HepG2 (cell line): ENCODE measurements around the gene TPP2. TPM values are rescaled to one million over a fixed set of nuclear protein-coding genes. Genes with fewer than 3 reads are reported as not detected.

ENCODE experiments used
- ATAC-seq: fragments of 200-7000 bp; cut with Tn5 transposase; 3 replicates; pipeline ENCODE4 v1.9.1; 2020; ENCODE audit warnings: mild to moderate bottlenecking, moderate library complexity
- Bru-seq: library from RNA; stranded (reverse); fragments of 400-500 nt; gene quantifications from one replicate; lab custom pipeline; 2021; lab: Mats Ljungman, UMichigan
- BruChase-seq, 2 experiments: library from RNA; stranded (reverse); fragments of 400-500 nt; gene quantifications; one replicate each; lab custom pipeline; 2021; lab: Mats Ljungman, UMichigan
- BruUV-seq: library from RNA; stranded (reverse); fragments of 400-500 nt; replicated peaks from 2 replicates; lab custom pipeline; 2021; lab: Mats Ljungman, UMichigan
- CTCF ChIA-PET: fragments of 300-600 bp; formaldehyde crosslinking; extraction: SDS; loops from one replicate; lab custom pipeline; 2021; ENCODE audit warnings: low total read pairs, inconsistent platforms, low intra/inter-chr PET ratio; lab: Yijun Ruan, JAX
- POLR2A ChIA-PET: fragments of 350-600 bp; sonication (Branson Sonifier 250); formaldehyde crosslinking; loops from one replicate; lab custom pipeline; 2020; ENCODE audit warnings: antibody characterized with exemption, inconsistent platforms; lab: Yijun Ruan, JAX
- DNase-seq: peaks from one replicate; pipeline ENCODE4 v3.0.0-alpha.2; 2015; ENCODE audit warnings: low spot score
- FAIRE-seq: peaks from 3 replicates; lab custom pipeline; 2011; peaks lifted over from hg19 to GRCh38; lab: Jason Lieb, UNC
- H2AFZ ChIP-seq: one replicate; pipeline ENCODE4 v1.6.1; 2011; ENCODE audit warnings: low read length, inconsistent platforms
- H3K27ac ChIP-seq: fragments of 300-600 bp; 3 replicates; pipeline ENCODE4 v1.8.0; 2011; ENCODE audit warnings: mixed run types, mild to moderate bottlenecking, mixed read lengths, low read length, inconsistent platforms; ENCODE audit not compliant: insufficient read depth; ENCODE audit errors: extremely low read length
- H3K27me3 ChIP-seq, 2 experiments: fragments of 200-600 bp in 1 of 2; 2 replicates in 1 of 2; 3 replicates in 1 of 2; pipeline versions ENCODE4 v1.6.0 to v1.8.0; 2011; ENCODE audit warnings: low read length in 2 of 2, mild to moderate bottlenecking in 2 of 2, moderate library complexity in 2 of 2, inconsistent platforms in 1 of 2; ENCODE audit not compliant: insufficient read depth in 2 of 2, control insufficient read depth in 1 of 2
- H3K36me3 ChIP-seq, 2 experiments: fragments of 200-600 bp in 1 of 2; replicated peaks in 1 of 2; 2 replicates in 1 of 2; 3 replicates in 1 of 2; pipeline versions ENCODE4 v1.5.1 to v1.8.0; 2011; ENCODE audit warnings: low read length in 2 of 2, inconsistent platforms in 1 of 2; ENCODE audit not compliant: insufficient read depth in 2 of 2, control insufficient read depth in 1 of 2
- H3K4me1 ChIP-seq: 2 replicates; pipeline ENCODE4 v1.5.1; 2012; ENCODE audit warnings: low read length, inconsistent platforms; ENCODE audit not compliant: insufficient read depth
- H3K4me2 ChIP-seq: 2 replicates; pipeline ENCODE4 v1.6.0; 2011; ENCODE audit warnings: low read depth, low read length, inconsistent platforms
- H3K4me3 ChIP-seq, 3 experiments: fragments of 200-600 bp in 1 of 3; sonication (generic), shearing (Covaris generic) in 1 of 3; replicated peaks in 1 of 3; 2 replicates each; pipeline ENCODE4 v1.5.1; 2011 to 2016; ENCODE audit warnings: low read length in 3 of 3, inconsistent platforms in 2 of 3, low read depth in 2 of 3, mild to moderate bottlenecking in 2 of 3, control low read depth in 1 of 3, mixed read lengths in 1 of 3; ENCODE audit not compliant: insufficient read depth in 1 of 3
- H3K79me2 ChIP-seq: one replicate; pipeline ENCODE4 v1.6.1; 2011; ENCODE audit warnings: low read length, inconsistent platforms; ENCODE audit not compliant: insufficient read depth
- H3K9ac ChIP-seq: 2 replicates; pipeline ENCODE4 v1.6.0; 2011; ENCODE audit warnings: mild to moderate bottlenecking, low read depth, low read length, inconsistent platforms; ENCODE audit not compliant: insufficient read depth
- H3K9me3 ChIP-seq: 2 replicates; pipeline ENCODE4 v1.5.1; 2012; ENCODE audit warnings: mild to moderate bottlenecking, low read length
- H4K20me1 ChIP-seq: 2 replicates; pipeline ENCODE4 v1.6.0; 2011; ENCODE audit warnings: inconsistent platforms, mild to moderate bottlenecking, low read length, moderate library complexity; ENCODE audit not compliant: insufficient read depth
- AGO1 ChIP-seq: fragments of 200-400 bp; formaldehyde crosslinking; IDR thresholded peaks from 2 replicates; pipeline ENCODE4 v1.6.1; 2017; ENCODE audit warnings: mild to moderate bottlenecking, low read depth, low read length, moderate library complexity; ENCODE audit not compliant: poor library complexity, severe bottlenecking
- DR1 ChIP-seq: sonication (generic); formaldehyde crosslinking; IDR thresholded peaks from 2 replicates; pipeline ENCODE4 v1.8.0; 2021; ENCODE audit warnings: mild to moderate bottlenecking, missing genetic modification reagents, inconsistent platforms
- FOXK2 ChIP-seq: fragments of 450-650 bp; IDR thresholded peaks from 2 replicates; pipeline ENCODE4 v1.6.1; 2016
- HIVEP1 ChIP-seq: sonication (generic); formaldehyde crosslinking; IDR thresholded peaks from 2 replicates; pipeline ENCODE4 v1.4.0; 2020; ENCODE audit warnings: mild to moderate bottlenecking, missing genetic modification reagents
- MIXL1 ChIP-seq: IDR thresholded peaks from 2 replicates; pipeline ENCODE4 v1.6.1; 2016
- RAD21 ChIP-seq: fragments of 450-650 bp; formaldehyde crosslinking; IDR thresholded peaks from 2 replicates; pipeline ENCODE4 v1.5.0; 2020; ENCODE audit warnings: mild to moderate bottlenecking
- RBFOX2 ChIP-seq: fragments of 200-400 bp; formaldehyde crosslinking; IDR thresholded peaks from 2 replicates; pipeline ENCODE4 v1.6.1; 2017; ENCODE audit warnings: low read depth, mild to moderate bottlenecking, low read length
- TFAP4 ChIP-seq: sonication (generic); IDR thresholded peaks from 2 replicates; pipeline ENCODE4 v1.6.1; 2016; ENCODE audit warnings: low read depth, borderline replicate concordance
- ZNF564 ChIP-seq: sonication (generic); formaldehyde crosslinking; IDR thresholded peaks from 2 replicates; pipeline ENCODE4 v1.8.1; 2023; ENCODE audit warnings: mild to moderate bottlenecking, missing genetic modification reagents
- ZNF605 ChIP-seq: sonication (generic); formaldehyde crosslinking; IDR thresholded peaks from 2 replicates; pipeline ENCODE4 v1.8.0; 2022; ENCODE audit warnings: mild to moderate bottlenecking, missing genetic modification reagents
- WGBS: methylation state at CpG from one replicate; pipeline ENCODE4 v1.1.6; 2017; ENCODE audit warnings: low lambda C conversion rate; 5-methylcytosine and 5-hydroxymethylcytosine counted together
- in situ Hi-C: cut with HindIII; loops from 2 replicates; pipeline ENCODE4 v1.10.0; 2017; ENCODE audit warnings: low pct_unique_long_range_greater_than_20kb; ENCODE audit not compliant: extremely low pct_ligation_motif_present
- intact Hi-C: fragments of 100-400 bp; cut with micrococcal nuclease; formaldehyde crosslinking; loops from one replicate; pipeline ENCODE4 v1.10.0; 2022; ENCODE audit not compliant: unreplicated experiment
- long read RNA-seq, 2 experiments: library from RNA in 1 of 2; library from polyadenylated mRNA in 1 of 2; stranded (forward) in 1 of 2; unstranded in 1 of 2; transcript quantifications; one replicate each; pipeline ENCODE4 v2.0.0, GENCODE V29; 2019 to 2022
- polyA minus RNA-seq, 3 experiments: library from RNA; depleted of rRNA, polyadenylated mRNA; stranded (reverse); fragments of >200 nt; gene quantifications; 2 replicates each; pipeline ENCODE4 v1.2.3, GENCODE V29; 2011; ENCODE audit warnings: low replicate concordance in 1 of 3
- polyA plus RNA-seq, 8 experiments: library from polyadenylated mRNA; depleted of rRNA in 3 of 8; stranded (reverse) in 7 of 8; unstranded in 1 of 8; fragments of >200 nt; fragmentation: Illumina TruSeq in 4 of 8; extraction: Trizol in 4 of 8; gene quantifications; 2 replicates each; pipeline versions ENCODE4 v1.2.1 to v1.2.3, GENCODE V29; 2011 to 2016; ENCODE audit warnings: low read depth in 4 of 8, missing spikeins in 1 of 8, mixed read lengths in 1 of 8; ENCODE audit not compliant: insufficient read depth in 1 of 8
- total RNA-seq, 5 experiments: library from RNA; depleted of rRNA; stranded (reverse); fragments of >200 nt; fragmentation: Illumina TruSeq; extraction: Trizol; gene quantifications; 2 replicates each; pipeline ENCODE4 v1.2.3, GENCODE V29; 2016; ENCODE audit warnings: low read depth in 1 of 5
- TF ChIP-seq, protein P1 (sequence below): sonication (generic); formaldehyde crosslinking; IDR thresholded peaks from 2 replicates; pipeline ENCODE4 v1.8.0; 2022; ENCODE audit warnings: mild to moderate bottlenecking, missing genetic modification reagents, moderate library complexity
- TF ChIP-seq, protein P2 (sequence below): sonication (generic); formaldehyde crosslinking; IDR thresholded peaks from 2 replicates; pipeline ENCODE4 v1.4.0; 2020; ENCODE audit warnings: missing genetic modification reagents

Gene TPP2
- 52.1 and 71.7 TPM in 2 replicates for total RNA-seq (2016; rRNA removed; fragmentation: Illumina TruSeq; extraction: Trizol)
- 4.5 and 7.4 TPM in 2 replicates for total RNA-seq (2016; cell fraction: cytosol; rRNA removed; fragmentation: Illumina TruSeq; extraction: Trizol; ENCODE audit: low read depth)
- 52.2 and 73.2 TPM in 2 replicates for total RNA-seq (2016; cell fraction: insoluble cytoplasmic fraction; rRNA removed; fragmentation: Illumina TruSeq; extraction: Trizol)
- 13.5 and 14.1 TPM in 2 replicates for total RNA-seq (2016; cell fraction: membrane; rRNA removed; fragmentation: Illumina TruSeq; extraction: Trizol)
- 75.0 and 80.5 TPM in 2 replicates for total RNA-seq (2016; cell fraction: nucleus; rRNA removed; fragmentation: Illumina TruSeq; extraction: Trizol)
- 14.6 and 16.4 TPM in 2 replicates for polyA plus RNA-seq (2011; rRNA removed)
- polyA plus RNA-seq (2011; cell fraction: cytosol; rRNA removed) = 5.3 and 7.5 TPM in 2 replicates
- 30.3 and 38.4 TPM in 2 replicates for polyA plus RNA-seq (2011; cell fraction: nucleus; rRNA removed)
- polyA plus RNA-seq (2012) = 20.4 and 22.7 TPM in 2 replicates
- polyA plus RNA-seq (2016; cell fraction: cytosol; fragmentation: Illumina TruSeq; extraction: Trizol; ENCODE audit: low read depth) = 2.0 and 2.9 TPM in 2 replicates
- 48.8 and 48.9 TPM in 2 replicates for polyA plus RNA-seq (2016; cell fraction: insoluble cytoplasmic fraction; fragmentation: Illumina TruSeq; extraction: Trizol; ENCODE audit: low read depth)
- polyA plus RNA-seq (2016; cell fraction: membrane; fragmentation: Illumina TruSeq; extraction: Trizol; ENCODE audit: low read depth) = 5.2 TPM in 2 replicates
- polyA plus RNA-seq (2016; cell fraction: nucleus; fragmentation: Illumina TruSeq; extraction: Trizol; ENCODE audit: insufficient read depth, low read depth) = 97.8 and 99.2 TPM in 2 replicates
- polyA minus RNA-seq (2011; rRNA and poly(A)+ RNA removed; ENCODE audit: low replicate concordance) = 11.5 and 23.1 TPM in 2 replicates
- 16.0 and 19.1 TPM in 2 replicates for polyA minus RNA-seq (2011; cell fraction: cytosol; rRNA and poly(A)+ RNA removed)
- polyA minus RNA-seq (2011; cell fraction: nucleus; rRNA and poly(A)+ RNA removed) = 109 and 114 TPM in 2 replicates
- percentile 85 among the genes with signal in this experiment for Bru-seq, nascent RNA
- BruChase-seq, experiment 1, labeled RNA remaining after a 6-hour chase = percentile 83 among the genes with signal in this experiment
- BruChase-seq, experiment 2, labeled RNA remaining after a 2-hour chase = percentile 85 among the genes with signal in this experiment
- long read RNA-seq, experiment 1, partial matches to known transcripts = 10 of 13 reads
- long read RNA-seq, experiment 1, other reads (novel, unspliced or antisense) = 1 of 13 reads
- long read RNA-seq, experiment 2, transcript TPP2-202 (29 exons, 3,931 nt) = major isoform, 6 of 26 reads
- long read RNA-seq, experiment 2, partial matches to known transcripts = 12 of 26 reads
- long read RNA-seq, experiment 2, other reads (novel, unspliced or antisense) = 8 of 26 reads

DNA sequence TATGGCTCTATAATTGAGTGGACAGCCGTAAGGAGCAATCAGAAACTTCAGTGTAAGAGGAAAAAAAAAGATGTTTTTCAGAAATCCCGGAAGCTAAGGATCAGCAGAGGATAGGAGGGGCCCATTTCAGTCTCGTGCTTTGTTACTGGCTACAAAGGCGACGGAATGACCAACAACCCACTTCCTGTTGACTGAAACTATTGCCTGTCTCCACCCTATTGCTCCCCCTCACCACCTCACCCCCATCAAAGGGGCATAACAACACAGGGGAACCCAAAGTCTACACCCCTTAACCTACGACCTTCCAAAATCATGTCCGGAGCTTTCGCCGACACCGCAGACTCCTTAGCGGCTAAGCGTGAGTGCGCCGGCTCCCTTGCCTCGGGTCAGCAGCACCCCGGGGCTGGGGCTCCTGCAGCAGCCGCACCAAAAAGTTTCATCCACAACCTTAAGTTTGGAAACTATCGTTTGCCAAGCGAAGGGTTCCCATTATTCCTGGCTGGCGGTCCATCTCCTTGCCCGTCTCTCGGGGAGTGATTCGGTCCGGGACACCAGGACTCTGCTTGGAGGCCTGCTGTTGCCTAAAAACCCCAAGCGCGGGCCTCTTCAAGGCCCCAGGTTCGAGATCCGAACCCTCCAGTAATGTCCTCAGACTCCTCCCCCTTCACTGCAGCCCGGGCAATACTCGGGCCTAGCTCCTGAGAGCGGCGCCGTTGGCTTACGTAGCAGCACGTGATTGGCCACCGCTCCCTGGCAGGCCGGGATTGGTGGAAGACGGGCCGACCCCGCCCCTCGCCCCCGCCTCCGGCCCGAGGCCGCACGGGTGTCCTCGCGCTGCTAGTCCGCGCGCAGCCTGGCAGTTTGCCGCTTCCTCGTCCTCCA, at the start of gene TPP2:
TPP2 (plus strand) TSS at position 840 of the 882 bp plus-strand sequence. CDS start 53 bp downstream, outside the sequence.
- WGBS = 1% methylated on average over 23 of the region's 53 CpGs
- CTCF ChIA-PET = no interaction called here
- H3K27ac ChIP-seq = peak within 1 kb of the TSS; percentile 94
- DNase-seq (peak; percentile 94), ATAC-seq (peak; percentile 93), FAIRE-seq (peak; percentile 76)
- H3K36me3 ChIP-seq = peaks cover 0 to 2% of the 10 kb centered on the region in 2 experiments; a peak in 2 of 5 replicates
- peaks cover 48% of the 10 kb centered on the region for H3K79me2 ChIP-seq
- peak within 1 kb of the TSS; percentile 61 for H2AFZ ChIP-seq
- intact Hi-C loops = loop anchor here (1.0 to 5.0 kb wide), 2 partner anchors 61 to 249 kb away; no protein-coding TSS in a partner anchor
- peaks cover 49% of the 10 kb centered on the region for H3K4me1 ChIP-seq
- H3K4me3 ChIP-seq = peak within 1 kb of the TSS; percentile 85 to 92 (median 88)
- POLR2A ChIA-PET = interaction anchor here (0.6 to 3.0 kb wide), 13 partner anchors 10 to 249 kb away, joined by 3 to 31 read pairs (median 4); partner anchors contain the start of gene ERCC5
- peak within 1 kb of the TSS; percentile 92 for H3K9ac ChIP-seq
- in situ Hi-C loops = loop anchor here (5.0 kb wide), 1 partner anchor 251 kb away; the partner anchor contains the start of gene ERCC5
- H4K20me1 ChIP-seq = peaks cover 15% of the 10 kb centered on the region; the same call in 1 of the 2 replicates
- TSS peak; percentile 81 for BruUV-seq
- no peaks in the 10 kb centered on the region for H3K9me3 ChIP-seq
- H3K27me3 ChIP-seq = no peaks in the 10 kb centered on the region; a peak in 2 of 5 replicates
- H3K4me2 ChIP-seq = peak within 1 kb of the TSS; percentile 80
- TF ChIP-seq, protein P1, sequence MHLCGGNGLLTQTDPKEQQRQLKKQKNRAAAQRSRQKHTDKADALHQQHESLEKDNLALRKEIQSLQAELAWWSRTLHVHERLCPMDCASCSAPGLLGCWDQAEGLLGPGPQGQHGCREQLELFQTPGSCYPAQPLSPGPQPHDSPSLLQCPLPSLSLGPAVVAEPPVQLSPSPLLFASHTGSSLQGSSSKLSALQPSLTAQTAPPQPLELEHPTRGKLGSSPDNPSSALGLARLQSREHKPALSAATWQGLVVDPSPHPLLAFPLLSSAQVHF (CRISPR knock-in tag) = no peak
- TF ChIP-seq RAD21 (CRISPR knock-in tag) (no peak), TFAP4 (no peak), HIVEP1 (CRISPR knock-in tag) (peak; percentile 38; the same call in 1 of the 2 replicates), MIXL1 (peak; percentile 57; the same call in 1 of the 2 replicates), DR1 (CRISPR knock-in tag) (peak; percentile 71), FOXK2 (peak; percentile 65; the same call in 1 of the 2 replicates), ZNF564 (CRISPR knock-in tag) (peak; percentile 18), ZNF605 (CRISPR knock-in tag) (no peak; the same call in 1 of the 2 replicates), RBFOX2 (peak; percentile 89; the same call in 1 of the 2 replicates), AGO1 (peak; percentile 46)
- TF ChIP-seq, protein P2, sequence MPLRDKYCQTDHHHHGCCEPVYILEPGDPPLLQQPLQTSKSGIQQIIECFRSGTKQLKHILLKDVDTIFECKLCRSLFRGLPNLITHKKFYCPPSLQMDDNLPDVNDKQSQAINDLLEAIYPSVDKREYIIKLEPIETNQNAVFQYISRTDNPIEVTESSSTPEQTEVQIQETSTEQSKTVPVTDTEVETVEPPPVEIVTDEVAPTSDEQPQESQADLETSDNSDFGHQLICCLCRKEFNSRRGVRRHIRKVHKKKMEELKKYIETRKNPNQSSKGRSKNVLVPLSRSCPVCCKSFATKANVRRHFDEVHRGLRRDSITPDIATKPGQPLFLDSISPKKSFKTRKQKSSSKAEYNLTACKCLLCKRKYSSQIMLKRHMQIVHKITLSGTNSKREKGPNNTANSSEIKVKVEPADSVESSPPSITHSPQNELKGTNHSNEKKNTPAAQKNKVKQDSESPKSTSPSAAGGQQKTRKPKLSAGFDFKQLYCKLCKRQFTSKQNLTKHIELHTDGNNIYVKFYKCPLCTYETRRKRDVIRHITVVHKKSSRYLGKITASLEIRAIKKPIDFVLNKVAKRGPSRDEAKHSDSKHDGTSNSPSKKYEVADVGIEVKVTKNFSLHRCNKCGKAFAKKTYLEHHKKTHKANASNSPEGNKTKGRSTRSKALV (CRISPR knock-in tag) = peak; percentile 38; the same call in 1 of the 2 replicates
